Rectal smooth muscle tissue (tissue), 1 donor: ENCODE measurements around the gene FKBP10.
A peak's percentile ranks its signal among the peaks of the same experiment; 100 is the strongest.

Source experiments
- H3K27ac ChIP-seq: one replicate; pipeline ENCODE4 v1.7.0; 2013; ENCODE audit warnings: low read depth, low read length, inconsistent platforms
- H3K27me3 ChIP-seq: one replicate; pipeline ENCODE4 v1.7.0; 2013; ENCODE audit warnings: low read length; ENCODE audit not compliant: control insufficient read depth, insufficient read depth
- H3K36me3 ChIP-seq: one replicate; pipeline ENCODE4 v1.7.0; 2013; ENCODE audit warnings: low read length; ENCODE audit not compliant: control insufficient read depth, insufficient read depth
- H3K4me1 ChIP-seq: one replicate; pipeline ENCODE4 v1.7.0; 2013; ENCODE audit warnings: low read length; ENCODE audit not compliant: control insufficient read depth, insufficient read depth
- H3K4me3 ChIP-seq: one replicate; pipeline ENCODE4 v1.7.0; 2013; ENCODE audit warnings: low read length
- H3K9ac ChIP-seq: one replicate; pipeline ENCODE4 v1.7.0; 2013; ENCODE audit warnings: low read length

Gene FKBP10

GRCh38 chr17:41786227-41787020 lies 26.4 kb upstream of the FKBP10 start, which contains the start of gene JUP:
Gene JUP (minus strand): TSS chr17:41786711. CDS start chr17:41771854, 14,857 bp downstream.
- Histone ChIP-seq H3K27me3 (peaks cover 2% of the 10 kb centered on the region), H3K9ac (no peak within 1 kb of the TSS), H3K4me3 (peak within 1 kb of the TSS; percentile 56), H3K36me3 (no peaks in the 10 kb centered on the region), H3K4me1 (no peaks in the 10 kb centered on the region), H3K27ac (peak within 1 kb of the TSS; percentile 64)

GRCh38 chr17:41787021-41787418 lies 25.8 kb upstream of the FKBP10 start:
- Histone ChIP-seq H3K9ac (no peak overlapping the region), H3K27me3 (peaks cover 2% of the 10 kb centered on the region), H3K4me1 (no peaks in the 10 kb centered on the region), H3K4me3 (no peak overlapping the region), H3K36me3 (no peaks in the 10 kb centered on the region), H3K27ac (no peak overlapping the region)

DNA sequence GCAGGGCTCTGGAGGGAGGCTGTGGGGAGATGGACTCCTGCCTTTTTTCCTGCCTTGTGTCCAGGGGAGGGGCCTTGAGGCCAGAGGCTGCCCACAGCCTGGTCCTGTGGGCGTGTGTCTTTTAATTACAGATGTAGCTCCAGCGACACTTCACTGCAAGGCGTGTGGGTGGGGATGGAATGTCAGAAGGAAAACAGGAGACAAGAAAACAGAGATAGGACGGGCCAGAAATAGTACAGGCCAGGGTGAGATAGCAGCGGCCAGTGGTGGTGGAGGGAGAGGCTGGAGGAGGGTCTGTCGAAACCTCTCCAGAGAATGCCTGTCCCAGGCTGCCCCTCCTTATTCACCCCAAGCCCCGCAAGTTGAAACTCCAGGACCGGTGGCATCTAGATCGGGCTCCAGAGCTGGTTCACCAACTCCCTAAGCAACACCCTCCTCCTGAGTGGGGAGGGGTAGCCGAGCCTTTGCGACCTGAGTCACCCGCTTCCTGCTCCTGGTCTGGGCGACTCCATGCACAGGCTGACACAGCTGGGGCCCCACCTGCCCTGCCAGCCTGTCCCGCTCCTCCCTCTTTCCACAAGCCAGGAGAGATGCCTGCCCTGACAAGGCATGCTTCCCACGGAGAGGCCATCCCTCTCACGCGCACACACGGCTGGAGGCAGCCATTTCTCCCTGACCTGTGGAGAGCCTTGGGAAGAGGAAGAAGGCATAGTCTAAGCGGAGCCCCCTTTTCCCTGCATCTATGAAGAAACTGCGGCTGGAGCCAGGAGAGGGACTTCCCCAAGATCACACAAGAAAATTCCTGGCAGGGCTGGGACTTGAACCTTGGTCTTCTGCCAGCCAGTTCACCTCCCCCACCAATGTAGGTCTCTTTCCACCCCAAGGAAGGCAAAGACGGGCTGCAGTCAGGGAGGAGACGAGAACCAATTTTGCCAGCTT lies 19.7 kb upstream of the FKBP10 start:
- Histone ChIP-seq H3K4me1 (no peaks in the 10 kb centered on the region), H3K4me3 (peak overlapping the region; percentile 27), H3K27me3 (no peaks in the 10 kb centered on the region), H3K36me3 (no peaks in the 10 kb centered on the region), H3K9ac (peak overlapping the region; percentile 4), H3K27ac (peak overlapping the region; percentile 30)

- H3K9ac ChIP-seq = peak overlapping the region; percentile 4
- no peaks in the 10 kb centered on the region for H3K4me1 ChIP-seq
- no peaks in the 10 kb centered on the region for H3K27me3 ChIP-seq
- no peaks in the 10 kb centered on the region for H3K36me3 ChIP-seq
- H3K27ac ChIP-seq = no peak overlapping the region
- peak overlapping the region; percentile 27 for H3K4me3 ChIP-seq
These were observed 18.8 kb upstream of the FKBP10 start for GRCh38 chr17:41793784-41794539.

DNA sequence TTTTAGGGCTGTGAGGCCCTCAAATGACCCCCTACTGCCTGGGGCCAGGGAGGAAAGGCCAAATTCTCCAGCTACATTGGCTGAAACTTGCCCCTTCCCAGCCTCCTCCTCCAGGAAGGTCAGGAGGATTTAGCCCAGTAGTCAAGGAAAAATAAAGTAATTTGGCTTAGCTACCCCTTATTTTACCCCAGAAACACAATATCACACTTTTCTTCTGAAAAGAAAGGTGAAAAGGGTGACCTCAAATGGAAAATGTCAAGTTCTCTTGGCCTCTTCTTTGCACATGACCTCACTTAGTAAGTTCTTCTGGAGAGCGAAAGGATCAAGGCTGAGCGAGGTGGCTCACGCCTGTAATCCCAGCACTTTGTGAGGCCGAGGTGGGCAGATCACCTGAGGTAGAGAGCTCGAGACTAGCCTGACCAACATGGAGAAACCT lies 18.2 kb upstream of the FKBP10 start:
- Histone ChIP-seq H3K27ac (no peak overlapping the region), H3K4me1 (no peaks in the 10 kb centered on the region), H3K36me3 (no peaks in the 10 kb centered on the region), H3K4me3 (no peak overlapping the region), H3K27me3 (no peaks in the 10 kb centered on the region), H3K9ac (no peak overlapping the region)

DNA sequence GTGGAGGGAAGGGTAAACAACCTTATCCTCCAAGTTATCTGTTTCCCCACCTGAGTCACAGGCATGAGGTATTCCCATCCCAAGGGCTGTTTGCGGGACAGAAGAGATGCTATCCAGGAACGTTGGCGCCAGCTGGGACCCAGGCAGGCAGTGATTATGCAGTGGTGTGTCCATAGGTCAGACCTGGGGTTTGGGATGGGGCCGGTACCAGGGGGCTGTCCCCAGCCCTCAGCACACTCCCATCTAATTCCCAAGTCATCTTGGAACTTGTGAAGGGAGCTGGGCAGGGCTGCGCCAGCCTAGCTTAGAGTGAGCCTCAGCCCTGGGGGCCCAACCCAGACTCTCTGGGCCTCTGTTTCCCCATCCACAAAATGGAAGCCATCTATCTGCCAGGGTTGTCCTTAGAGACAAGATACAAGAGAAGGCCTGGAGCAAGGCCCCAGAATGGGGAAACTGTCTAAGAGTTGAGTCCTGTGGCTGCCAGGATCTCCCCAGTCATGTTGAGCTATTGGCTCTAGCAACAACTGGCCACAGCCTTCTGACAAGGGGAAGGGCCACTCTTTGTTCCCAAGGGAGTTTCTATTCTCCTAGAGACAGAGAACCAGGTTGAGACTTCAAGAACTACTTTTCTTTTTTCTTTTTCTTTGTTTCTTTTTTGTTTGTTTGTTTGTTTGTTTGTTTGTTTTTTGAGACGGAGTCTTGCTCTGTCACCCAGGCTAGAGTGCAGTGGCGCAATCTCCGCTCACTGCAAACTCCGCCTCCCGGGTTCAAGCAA lies 16.5 kb upstream of the FKBP10 start:
- no peak overlapping the region for H3K27ac ChIP-seq
- H3K27me3 ChIP-seq = no peaks in the 10 kb centered on the region
- H3K36me3 ChIP-seq = no peaks in the 10 kb centered on the region
- no peak overlapping the region for H3K9ac ChIP-seq
- no peak overlapping the region for H3K4me3 ChIP-seq
- no peaks in the 10 kb centered on the region for H3K4me1 ChIP-seq

DNA sequence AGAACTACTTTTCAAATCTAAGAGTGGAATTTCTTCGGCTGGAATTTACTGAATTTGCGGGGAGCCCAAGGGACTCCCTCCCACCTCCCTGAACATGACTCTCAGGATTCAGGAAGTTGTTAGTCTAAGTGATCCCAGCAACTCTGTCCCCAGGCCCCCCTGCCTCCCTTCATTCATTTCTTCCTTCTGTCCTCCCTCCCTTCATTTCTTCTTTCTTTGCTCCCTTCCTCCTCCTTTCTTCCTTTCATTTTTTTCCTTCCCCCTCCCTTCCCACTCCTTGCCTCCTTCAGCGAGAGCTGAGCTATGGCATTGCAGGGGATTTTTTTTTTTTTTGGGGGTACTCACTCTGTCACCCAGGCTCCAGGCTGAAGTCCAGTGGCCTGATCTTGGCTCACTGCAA lies 15.4 kb upstream of the FKBP10 start:
- Histone ChIP-seq H3K4me3 (no peak overlapping the region), H3K9ac (no peak overlapping the region), H3K36me3 (no peaks in the 10 kb centered on the region), H3K27me3 (no peaks in the 10 kb centered on the region), H3K27ac (no peak overlapping the region), H3K4me1 (no peaks in the 10 kb centered on the region)

DNA sequence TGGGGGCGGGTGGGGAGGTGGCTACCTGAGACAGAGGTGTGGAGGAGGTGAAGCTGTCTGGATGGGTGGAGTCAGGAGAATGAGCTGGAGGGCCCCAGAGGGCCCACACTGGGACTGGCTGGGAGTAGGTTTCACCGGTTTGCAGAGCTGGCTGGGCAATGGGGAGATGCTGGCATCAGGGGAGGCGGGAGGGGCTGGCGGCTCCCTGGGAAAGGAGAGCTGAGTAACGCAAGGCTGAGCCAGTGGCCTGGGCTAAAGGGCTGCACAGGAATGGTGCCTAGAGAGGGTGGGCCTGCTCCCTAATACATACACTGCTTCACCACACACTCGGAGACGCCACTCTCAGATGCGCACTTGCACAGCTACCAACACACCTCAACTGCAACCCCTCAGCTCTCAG lies 13.4 kb upstream of the FKBP10 start:
- no peaks in the 10 kb centered on the region for H3K27me3 ChIP-seq
- H3K9ac ChIP-seq = no peak overlapping the region
- no peaks in the 10 kb centered on the region for H3K36me3 ChIP-seq
- no peaks in the 10 kb centered on the region for H3K4me1 ChIP-seq
- no peak overlapping the region for H3K27ac ChIP-seq
- no peak overlapping the region for H3K4me3 ChIP-seq

DNA sequence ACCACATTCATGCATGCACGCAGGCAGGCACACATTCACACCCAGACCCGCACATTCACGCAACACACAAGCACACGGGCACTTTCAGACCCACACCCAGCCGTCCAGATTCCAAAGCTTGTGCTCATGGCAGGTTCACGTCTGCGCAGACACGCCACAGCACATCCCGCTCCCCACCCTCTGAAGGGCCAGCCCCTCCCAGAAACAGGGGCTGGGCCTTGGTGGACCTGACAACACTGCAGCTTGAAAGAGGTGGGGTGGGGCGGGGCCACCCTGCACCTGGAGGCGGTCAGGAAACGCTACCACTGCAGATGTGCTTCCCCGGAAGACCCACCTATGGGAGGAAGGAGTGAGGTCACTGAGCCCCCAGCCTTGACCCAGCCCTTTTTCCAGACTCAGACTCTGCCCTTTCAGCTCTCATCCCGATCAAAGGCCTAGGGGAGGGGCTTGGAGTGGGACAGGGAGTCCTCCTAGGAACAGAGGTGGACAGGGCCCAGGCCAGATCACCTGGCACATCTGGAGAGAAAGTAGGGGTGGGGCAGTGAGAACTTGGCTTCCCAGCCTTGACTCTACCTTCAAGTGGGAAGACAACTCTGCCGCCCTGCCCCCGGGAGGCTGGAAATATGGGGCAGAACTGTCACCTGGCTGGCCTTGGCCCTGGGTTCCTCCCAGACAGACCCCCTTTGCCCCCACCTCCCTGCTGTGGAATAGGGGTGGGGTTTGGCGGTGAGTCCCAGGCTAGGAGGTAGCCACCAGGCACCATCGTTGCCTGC lies 12.0 kb upstream of the FKBP10 start:
- no peak overlapping the region for H3K9ac ChIP-seq

DNA sequence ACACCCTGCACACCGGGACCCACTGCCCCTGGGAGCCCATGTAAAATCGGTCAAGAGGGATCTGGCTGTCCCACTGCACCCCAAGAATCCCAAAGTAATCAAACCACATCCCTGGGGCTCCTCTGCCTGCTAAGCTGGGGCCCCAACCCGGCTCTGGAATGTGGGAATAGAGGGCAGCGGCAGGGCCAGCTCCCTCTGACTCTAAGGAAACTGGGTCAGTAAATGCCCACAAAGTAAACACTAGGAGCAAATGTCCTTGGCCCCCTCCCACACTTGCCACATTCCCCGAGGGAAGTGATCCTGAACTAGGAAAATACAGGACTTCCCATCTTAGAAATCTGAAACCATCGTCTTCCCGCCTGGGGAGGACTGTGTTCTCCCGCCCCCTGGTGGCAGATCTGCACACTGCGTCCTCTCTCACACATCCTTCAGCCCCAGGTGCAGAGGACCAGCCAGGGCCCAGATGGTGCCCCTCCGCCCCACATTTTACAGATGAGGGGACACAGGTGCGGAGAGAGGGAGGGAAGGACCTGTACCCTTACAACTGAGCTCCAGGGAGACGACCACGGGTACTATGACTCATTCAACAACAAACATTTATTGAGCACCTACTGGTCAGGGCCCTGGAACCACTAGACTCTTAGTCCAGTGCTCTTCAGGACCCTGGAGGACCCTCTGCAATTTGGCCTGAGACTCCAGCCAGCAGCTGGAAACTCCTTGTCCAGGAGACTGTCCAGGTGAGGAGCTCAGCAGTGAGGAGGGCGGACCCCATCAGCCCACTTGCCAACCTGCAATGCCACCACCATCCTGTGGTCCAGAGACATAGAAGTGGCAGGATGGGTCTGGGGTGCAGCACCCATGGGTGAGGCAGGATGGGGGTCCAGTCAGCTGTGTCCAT lies 11.2 kb upstream of the FKBP10 start:
- H3K4me3 ChIP-seq = no peak overlapping the region
- no peaks in the 10 kb centered on the region for H3K36me3 ChIP-seq
- H3K27me3 ChIP-seq = no peaks in the 10 kb centered on the region
- no peaks in the 10 kb centered on the region for H3K4me1 ChIP-seq
- H3K27ac ChIP-seq = no peak overlapping the region
- H3K9ac ChIP-seq = no peak overlapping the region

More for the DNA sequence above, 12.0 kb upstream of the FKBP10 start:
- Histone ChIP-seq H3K4me3 (no peak overlapping the region), H3K27me3 (no peaks in the 10 kb centered on the region), H3K4me1 (no peaks in the 10 kb centered on the region), H3K36me3 (no peaks in the 10 kb centered on the region), H3K27ac (no peak overlapping the region)
